Transverse colon (tissue), 4 donors: ENCODE data around the gene RASAL2. TPM values are rescaled to one million over a fixed set of nuclear protein-coding genes. Genes with fewer than 3 reads are reported as not detected.
"Not testable (repeated sequence)": the region's sequence is repeated elsewhere in the genome, so short reads cannot be mapped to it uniquely, and the experiment has no call there.

Source experiments
- DNase-seq: peaks from one replicate; pipeline ENCODE4 v3.0.0-alpha.2; 2019
- H3K27ac ChIP-seq, 4 donors: fragments of 200-600 bp; sonication (generic); 2 replicates each; pipeline ENCODE4 v1.5.1; 2016 to 2018; ENCODE audit warnings: inconsistent platforms in 4 of 4
- H3K27me3 ChIP-seq: fragments of 200-600 bp; sonication (generic); 2 replicates; pipeline ENCODE4 v1.5.1; 2017; ENCODE audit warnings: inconsistent platforms
- H3K36me3 ChIP-seq, 4 donors: fragments of 200-600 bp; sonication (generic); 2 replicates each; pipeline ENCODE4 v1.5.1; 2017 to 2019; ENCODE audit warnings: inconsistent platforms in 4 of 4
- H3K4me1 ChIP-seq, 4 donors: fragments of 200-600 bp; sonication (generic); 2 replicates each; pipeline ENCODE4 v1.5.1; 2017 to 2020; ENCODE audit warnings: inconsistent platforms in 4 of 4
- H3K4me3 ChIP-seq, 4 donors: fragments of 200-600 bp; sonication (generic); 1 replicate in 1 of 4; 2 replicates in 3 of 4; pipeline versions ENCODE4 v1.5.1 to v1.6.1; 2017 to 2019; ENCODE audit warnings: inconsistent platforms in 4 of 4
- H3K9me3 ChIP-seq, 2 donors: fragments of 200-600 bp; sonication (generic); 2 replicates each; pipeline ENCODE4 v1.5.1; 2017 to 2019; ENCODE audit warnings: inconsistent platforms in 2 of 2
- EP300 ChIP-seq: sonication (generic); formaldehyde crosslinking; IDR thresholded peaks from one replicate; pipeline ENCODE4 v1.6.1; 2017; ENCODE audit warnings: antibody characterized with exemption, low read depth
- POLR2A ChIP-seq: fragments of 450-650 bp; IDR thresholded peaks from one replicate; pipeline ENCODE4 v1.6.1; 2016; ENCODE audit warnings: antibody characterized with exemption, mild to moderate bottlenecking, moderate library complexity
- POLR2AphosphoS5 ChIP-seq, 3 donors: sonication (generic); formaldehyde crosslinking; IDR thresholded peaks; one replicate each; pipeline ENCODE4 v1.6.1; 2016; ENCODE audit warnings: antibody characterized with exemption in 3 of 3
- WGBS, 2 donors: methylation state at CpG; one replicate each; pipeline ENCODE4 v1.1.5; 2018; ENCODE audit warnings: low coverage in 1 of 2; 5-methylcytosine and 5-hydroxymethylcytosine counted together
- in situ Hi-C, 4 donors: fragments of 200-750 bp; cut with MboI; loops; one replicate each; pipeline versions ENCODE4 v1.15.0 to v1.15.1; 2017; ENCODE audit warnings: low sequenced_read_pairs in 3 of 4, low pct_ligation_motif_present in 1 of 4, low pct_unique_long_range_greater_than_20kb in 1 of 4
- intact Hi-C: fragments of 100-400 bp; cut with DNase I; formaldehyde crosslinking; loops from one replicate; pipeline ENCODE4 v1.15.1; 2023; ENCODE audit warnings: low total_unique reads
- total RNA-seq, 4 donors: library from RNA; depleted of rRNA; stranded (reverse); fragments of >200 nt; gene quantifications; one replicate each; pipeline ENCODE4 v1.1.0, GENCODE V29; 2016
- TF ChIP-seq, protein P1 (sequence below), 5 experiments: fragments of 200-600 bp in 3 of 5; fragments of 450-650 bp in 2 of 5; sonication (generic) in 3 of 5; IDR thresholded peaks; 1 replicate in 2 of 5; 2 replicates in 3 of 5; pipeline ENCODE4 v1.5.1; 2016 to 2017; ENCODE audit warnings: antibody characterized with exemption in 5 of 5, inconsistent platforms in 3 of 5, mild to moderate bottlenecking in 2 of 5, moderate library complexity in 1 of 5

RASAL2 gene
- total RNA-seq, 4 donors from 2014 or later, result 13.1 to 26.1 (median 19.8) TPM

DNA sequence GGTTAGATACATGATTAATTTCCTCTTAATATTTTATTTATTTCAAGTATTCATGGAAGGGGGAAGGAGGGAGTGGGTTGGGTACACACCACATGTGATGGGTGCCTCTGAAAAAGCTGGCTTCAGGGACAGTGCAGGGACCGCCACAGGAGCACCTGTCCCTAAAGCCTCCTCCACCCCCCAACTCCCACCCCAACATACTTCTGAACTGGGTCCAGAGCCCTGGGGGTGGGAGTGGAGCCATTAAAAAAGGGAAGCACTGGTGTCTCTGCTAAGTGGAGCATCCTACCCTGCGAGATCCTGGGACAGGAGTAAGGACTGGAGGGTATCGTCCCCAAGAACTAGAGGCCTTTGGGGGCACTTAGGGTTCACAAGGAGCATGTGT, 408.4 kb downstream of the RASAL2 start:
- Histone ChIP-seq H3K36me3 (no peaks in the 10 kb centered on the region), H3K9me3 (no peaks in the 10 kb centered on the region), H3K4me3 (no peak overlapping the region), H3K27ac (no peak overlapping the region), H3K27me3 (no peaks in the 10 kb centered on the region), H3K4me1 (no peaks in the 10 kb centered on the region)
- TF ChIP-seq EP300, result no peak
- TF ChIP-seq, protein P1, sequence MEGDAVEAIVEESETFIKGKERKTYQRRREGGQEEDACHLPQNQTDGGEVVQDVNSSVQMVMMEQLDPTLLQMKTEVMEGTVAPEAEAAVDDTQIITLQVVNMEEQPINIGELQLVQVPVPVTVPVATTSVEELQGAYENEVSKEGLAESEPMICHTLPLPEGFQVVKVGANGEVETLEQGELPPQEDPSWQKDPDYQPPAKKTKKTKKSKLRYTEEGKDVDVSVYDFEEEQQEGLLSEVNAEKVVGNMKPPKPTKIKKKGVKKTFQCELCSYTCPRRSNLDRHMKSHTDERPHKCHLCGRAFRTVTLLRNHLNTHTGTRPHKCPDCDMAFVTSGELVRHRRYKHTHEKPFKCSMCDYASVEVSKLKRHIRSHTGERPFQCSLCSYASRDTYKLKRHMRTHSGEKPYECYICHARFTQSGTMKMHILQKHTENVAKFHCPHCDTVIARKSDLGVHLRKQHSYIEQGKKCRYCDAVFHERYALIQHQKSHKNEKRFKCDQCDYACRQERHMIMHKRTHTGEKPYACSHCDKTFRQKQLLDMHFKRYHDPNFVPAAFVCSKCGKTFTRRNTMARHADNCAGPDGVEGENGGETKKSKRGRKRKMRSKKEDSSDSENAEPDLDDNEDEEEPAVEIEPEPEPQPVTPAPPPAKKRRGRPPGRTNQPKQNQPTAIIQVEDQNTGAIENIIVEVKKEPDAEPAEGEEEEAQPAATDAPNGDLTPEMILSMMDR (IDR thresholded peaks at IDR 0.05), result no peak
- no peak for TF ChIP-seq POLR2AphosphoS5 (IDR thresholded peaks at IDR 0.05)
- TF ChIP-seq POLR2A, result no peak
- in situ Hi-C loops (loop anchor here in 3 of 4 donors (10.0 kb wide), 2 partner anchors 198 to 208 kb away; no protein-coding TSS in a partner anchor), intact Hi-C loops (loop anchor here (10.0 kb wide), 1 partner anchor 198 kb away; no protein-coding TSS in a partner anchor)
- no peak for DNase-seq
- 84% methylated on average over 3 of the region's 3 CpGs; no CpG with 5 or more reads in 1 of the 2 donors for WGBS, 2 donors

DNA sequence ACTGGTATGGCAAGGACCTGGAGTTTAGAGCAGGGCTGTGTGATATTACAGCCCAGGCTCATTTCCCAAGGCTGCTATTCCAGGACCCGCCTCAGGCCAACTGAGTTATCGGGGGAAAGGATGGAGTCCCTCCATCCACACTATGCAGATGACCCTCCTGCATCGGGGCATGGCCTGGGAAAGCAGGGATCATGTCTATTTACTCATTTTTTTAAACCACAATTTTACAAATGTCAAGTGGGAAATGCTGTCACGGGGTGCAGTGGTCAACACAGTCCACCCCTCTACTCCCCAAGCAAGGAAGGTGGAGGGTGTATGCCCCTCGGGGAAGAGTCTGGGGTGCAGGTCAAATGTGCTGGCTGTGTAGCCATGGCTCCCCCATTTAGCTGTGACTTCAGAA, 409.0 kb downstream of the RASAL2 start:
- WGBS, 2 donors, result 83% methylated on average over 5 of the region's 5 CpGs; no CpG with 5 or more reads in 1 of the 2 donors
- in situ Hi-C loops, result loop anchor here in 3 of 4 donors (10.0 kb wide), 2 partner anchors 198 to 208 kb away; no protein-coding TSS in a partner anchor

DNA sequence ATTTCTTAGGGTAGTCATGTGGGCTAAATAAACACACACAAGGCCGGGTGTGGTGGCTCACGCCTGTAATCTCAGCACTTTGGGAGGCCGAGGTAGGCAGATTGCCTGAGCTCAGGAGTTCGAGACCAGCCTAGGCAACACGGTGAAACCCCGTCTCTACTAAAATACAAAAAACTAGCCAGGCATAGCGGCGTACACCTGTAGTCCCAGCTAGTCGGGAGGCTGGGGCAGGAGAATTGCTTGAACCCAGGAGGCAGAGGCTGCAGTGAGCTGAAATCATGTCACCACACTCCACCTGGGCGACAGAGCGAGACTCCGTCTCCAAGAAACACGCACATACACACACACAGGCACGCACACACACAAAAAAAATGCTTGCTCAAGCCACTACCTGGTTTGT, 409.4 kb downstream of the RASAL2 start:
- in situ Hi-C loops (loop anchor here in 3 of 4 donors (10.0 kb wide), 2 partner anchors 199 to 209 kb away; no protein-coding TSS in a partner anchor), intact Hi-C loops (loop anchor here (10.0 kb wide), 1 partner anchor 199 kb away; no protein-coding TSS in a partner anchor)
- not testable (repeated sequence) for H3K4me3 ChIP-seq, H3K9me3 ChIP-seq, H3K4me1 ChIP-seq, H3K27ac ChIP-seq, DNase-seq, H3K36me3 ChIP-seq, H3K27me3 ChIP-seq
- 87 to 94% methylated on average over 3 to 14 of the region's 14 CpGs for WGBS, 2 donors

More for the DNA sequence above, 409.0 kb downstream of the RASAL2 start:
- Histone ChIP-seq H3K4me3 (no peak overlapping the region), H3K9me3 (no peaks in the 10 kb centered on the region), H3K27me3 (no peaks in the 10 kb centered on the region), H3K27ac (no peak overlapping the region), H3K4me1 (no peaks in the 10 kb centered on the region), H3K36me3 (no peaks in the 10 kb centered on the region)
- TF ChIP-seq, protein P1 (IDR thresholded peaks at IDR 0.05), result no peak
- TF ChIP-seq POLR2A (no peak), EP300 (no peak), POLR2AphosphoS5 (IDR thresholded peaks at IDR 0.05) (no peak)
- DNase-seq, result no peak
- intact Hi-C loops, result loop anchor here (10.0 kb wide), 1 partner anchor 198 kb away; no protein-coding TSS in a partner anchor

DNA sequence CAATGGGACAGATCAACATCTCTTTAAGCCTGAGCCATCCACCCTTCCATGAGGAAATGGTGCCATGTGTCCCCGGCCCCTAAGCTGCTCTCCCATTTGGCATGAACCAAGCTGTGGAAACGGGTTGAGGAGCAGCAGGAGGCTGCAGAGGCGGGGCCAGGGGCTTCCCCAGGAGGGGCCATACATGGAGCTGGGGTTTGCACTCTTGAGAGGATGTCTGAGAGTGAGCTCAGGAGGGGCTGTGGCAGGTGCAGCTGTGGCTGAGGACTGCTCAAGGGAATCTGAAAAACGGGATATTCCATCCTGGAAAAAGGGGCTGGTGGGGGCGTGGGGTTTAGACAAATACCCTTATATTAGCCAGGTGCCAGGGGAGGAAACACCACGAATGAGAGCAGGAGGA, 409.9 kb downstream of the RASAL2 start:
- in situ Hi-C loops (loop anchor here in 3 of 4 donors (10.0 kb wide), 2 partner anchors 199 to 209 kb away; no protein-coding TSS in a partner anchor), intact Hi-C loops (loop anchor here (10.0 kb wide), 1 partner anchor 199 kb away; no protein-coding TSS in a partner anchor)
- H3K9me3 ChIP-seq, result no peaks in the 10 kb centered on the region
- no peak overlapping the region for H3K4me3 ChIP-seq
- H3K4me1 ChIP-seq, result no peaks in the 10 kb centered on the region
- no peak overlapping the region for H3K27ac ChIP-seq
- no peak for DNase-seq
- no peaks in the 10 kb centered on the region for H3K36me3 ChIP-seq
- WGBS, 2 donors, result 52 to 75% methylated on average over 6 of the region's 6 CpGs
- TF ChIP-seq POLR2A (no peak), EP300 (no peak)
- no peaks in the 10 kb centered on the region for H3K27me3 ChIP-seq

DNA sequence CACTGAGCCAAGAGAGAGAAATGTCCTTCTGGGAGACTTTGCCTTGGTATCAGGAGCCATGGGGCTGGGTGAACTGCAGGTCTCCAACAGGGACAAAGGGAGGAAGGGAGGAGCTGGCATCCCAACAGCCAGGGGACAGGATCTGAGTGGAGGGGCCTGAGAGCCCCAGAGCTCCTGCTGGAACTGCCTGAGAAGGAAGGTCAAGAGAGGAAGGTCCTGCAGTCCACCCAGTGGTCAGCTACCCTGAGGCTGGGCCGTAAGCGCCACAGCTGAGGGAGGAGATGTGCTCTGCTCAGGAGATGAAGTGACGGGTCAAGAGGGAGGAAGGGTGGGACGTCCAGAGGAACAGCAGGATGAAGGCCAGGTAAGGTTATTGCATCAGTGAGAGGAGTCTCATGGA, 410.4 kb downstream of the RASAL2 start:
- 81% methylated on average over 4 of the region's 4 CpGs; no CpG with 5 or more reads in 1 of the 2 donors for WGBS, 2 donors
- no peak for TF ChIP-seq EP300
- TF ChIP-seq POLR2A, result no peak
- TF ChIP-seq, protein P1 (IDR thresholded peaks at IDR 0.05), result no peak
- no peak for TF ChIP-seq POLR2AphosphoS5 (IDR thresholded peaks at IDR 0.05)
- Histone ChIP-seq H3K4me1 (no peaks in the 10 kb centered on the region), H3K27ac (no peak overlapping the region), H3K36me3 (no peaks in the 10 kb centered on the region), H3K9me3 (no peaks in the 10 kb centered on the region), H3K27me3 (no peaks in the 10 kb centered on the region), H3K4me3 (no peak overlapping the region)
- intact Hi-C loops, result loop anchor here (10.0 kb wide), 1 partner anchor 199 kb away; no protein-coding TSS in a partner anchor
- in situ Hi-C loops, result loop anchor here in 3 of 4 donors (10.0 kb wide), 2 partner anchors 199 to 209 kb away; no protein-coding TSS in a partner anchor
- no peak for DNase-seq
